Measurements from ENCODE around the gene RASA3. TPM values are rescaled to one million over a fixed set of nuclear protein-coding genes. Genes with fewer than 3 reads are reported as not detected.

The RASA3 gene
- total and polyA plus RNA-seq, 2 of the 8 experiments (the other 6 are each of a cell fraction or from before 2014, with no cell fraction given): 7.5 to 21.9 TPM

DNA sequence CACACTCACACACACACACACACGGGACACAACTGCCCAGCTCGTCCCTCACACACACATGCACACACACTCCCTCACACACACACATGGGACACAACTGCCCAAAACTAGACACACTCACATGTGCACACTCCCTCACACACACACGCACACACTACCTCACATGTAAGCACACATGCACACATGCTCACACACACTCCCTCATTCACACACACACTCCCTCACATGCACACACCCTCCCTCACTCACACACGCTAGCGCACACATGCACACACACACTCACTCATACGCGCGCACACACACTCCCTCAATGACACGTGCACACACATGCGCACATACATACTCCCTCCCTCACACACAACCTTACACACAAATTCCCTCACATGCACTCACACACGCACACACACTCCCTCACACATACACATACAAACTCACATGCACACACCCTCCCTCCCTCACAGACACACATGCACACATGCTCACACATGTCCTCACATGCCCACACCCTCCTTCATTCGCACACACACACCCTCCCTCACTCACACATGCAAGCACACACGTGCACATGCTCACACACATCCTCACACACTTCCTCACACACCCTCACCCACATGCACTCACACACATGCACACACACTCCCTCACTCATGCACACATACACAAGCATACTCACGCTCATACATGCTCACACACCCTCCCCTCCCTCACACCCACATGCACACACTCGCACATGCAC, 9.0 kb upstream of the RASA3 start (continued):
- TF ChIP-seq NANOG (IDR thresholded peaks at IDR 0.05; ENCODE audit: insufficient read depth, low read depth, low read length, poor library complexity, severe bottlenecking): no peak
- no peak for TF ChIP-seq TEAD4 (IDR thresholded peaks at IDR 0.05; ENCODE audit: low read depth, low read length)
- TF ChIP-seq RXRA (IDR thresholded peaks at IDR 0.05; ENCODE audit: insufficient read depth, low read depth, low read length): no peak
- TF ChIP-seq BCL11A (IDR thresholded peaks at IDR 0.05; ENCODE audit: low read depth in 2 of 2, low read length in 2 of 2): no peak
- no peak for TF ChIP-seq KDM1A (IDR thresholded peaks at IDR 0.05; ENCODE audit: borderline replicate concordance, low read length)
